Activated CD4-positive, alpha-beta T cell treated with anti-CD3 and anti-CD28 coated beads for 24 hours (primary cell): ENCODE measurements around the gene ASXL3.

Source experiments
- DNase-seq, 2 donors: peaks; one replicate each; pipeline ENCODE4 v3.0.0-alpha.2; 2020; ENCODE audit warnings: low read depth in 2 of 2

The ASXL3 gene

DNA sequence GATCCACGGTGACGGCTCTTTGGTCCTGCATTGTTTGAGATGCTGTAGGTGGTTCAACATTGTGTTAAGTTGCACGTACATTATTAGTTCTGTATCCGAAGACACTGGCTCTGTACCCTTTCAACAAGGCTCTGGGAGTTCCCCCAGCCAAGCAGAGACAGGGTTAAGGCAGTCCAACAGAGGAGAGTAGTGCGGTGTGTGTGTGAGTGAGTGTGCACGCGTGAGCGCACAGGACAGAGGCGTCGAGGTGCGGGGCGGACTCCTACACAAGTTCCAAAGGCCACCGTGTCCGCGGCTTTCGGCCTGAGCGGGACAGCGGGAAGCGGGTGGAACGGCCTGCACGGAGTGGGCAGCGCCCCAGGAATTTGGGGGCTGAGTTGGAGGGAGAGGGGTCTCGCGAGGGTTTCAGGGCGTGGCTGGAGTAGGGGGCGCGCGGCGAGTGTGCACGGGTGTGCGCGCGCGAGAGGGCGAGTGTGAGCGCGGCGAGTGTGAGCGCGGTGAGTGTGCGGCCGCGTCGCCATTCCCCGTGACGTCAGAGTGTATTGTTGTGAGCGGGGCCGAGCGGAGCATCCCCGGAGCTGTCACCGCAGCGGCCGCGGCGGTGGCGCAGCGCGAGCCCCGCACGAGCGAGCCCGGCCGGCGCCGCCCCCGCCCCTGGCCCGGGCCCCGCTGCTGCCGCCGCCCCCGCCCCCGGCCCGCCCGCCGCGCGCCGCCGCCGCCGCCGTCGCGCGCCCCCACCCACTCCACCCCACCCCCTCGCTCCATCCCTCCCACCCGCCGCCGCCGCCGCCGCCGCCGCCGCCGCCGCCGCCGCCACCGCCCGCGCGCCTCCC lies at the start of gene ASXL3:
ASXL3 (plus strand) TSS at position 535 of the 833 bp plus-strand sequence. CDS start 413 bp downstream, outside the sequence.
- DNase-seq, result no peak

GRCh38 chr18:33532978-33533377 lies 45.0 kb upstream of the ASXL3 start:
- no peak for DNase-seq

- no peak for DNase-seq
These were observed 41.1 kb upstream of the ASXL3 start for GRCh38 chr18:33536904-33537303.

DNA sequence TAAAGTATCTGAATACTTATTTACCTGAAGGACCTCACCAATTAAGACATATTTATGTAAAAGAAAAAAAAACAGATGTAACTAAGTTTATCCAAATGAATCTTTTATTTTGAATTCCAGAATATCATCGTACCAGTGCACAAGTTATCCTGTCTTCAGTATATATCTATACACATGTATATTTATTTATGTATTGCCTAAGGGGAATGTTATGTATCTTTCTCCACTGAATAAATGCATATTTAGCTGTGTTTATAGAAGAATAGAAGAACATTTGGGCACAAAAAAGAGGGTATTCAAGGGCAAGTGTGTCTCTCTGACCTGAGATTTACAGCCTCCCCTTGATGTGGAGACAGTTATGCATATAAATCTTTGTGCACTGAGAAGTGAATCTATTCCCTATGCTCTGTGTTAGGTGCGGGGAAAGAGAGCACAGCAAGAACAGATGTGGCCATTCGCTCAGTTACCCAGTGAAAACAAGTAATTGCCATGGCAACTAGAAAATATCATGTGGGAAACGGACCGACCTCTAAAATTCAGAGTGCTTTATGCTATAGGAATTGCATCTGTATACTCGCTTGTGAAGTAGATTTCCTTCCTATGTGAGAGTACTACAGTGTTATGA lies 39.5 kb upstream of the ASXL3 start:
- DNase-seq, result no peak

DNA sequence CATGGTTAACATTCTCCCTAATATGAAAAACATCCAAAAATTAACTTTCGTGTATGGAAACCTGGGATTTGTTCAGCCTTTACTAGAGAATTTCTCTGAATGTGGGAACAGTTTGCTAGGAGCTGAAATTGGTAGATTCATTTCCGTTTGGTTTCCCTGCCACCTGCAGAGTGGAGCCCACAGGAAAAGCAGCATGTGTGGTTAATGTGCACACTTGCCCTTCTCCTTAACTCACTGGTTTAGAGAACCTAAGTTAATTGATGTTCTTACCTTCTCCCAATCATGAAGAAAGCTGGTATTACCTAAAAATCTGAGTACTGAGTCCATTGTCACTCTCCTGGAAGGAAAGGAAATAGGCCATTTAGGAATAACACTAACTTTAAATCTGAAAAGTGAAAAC lies 37.6 kb upstream of the ASXL3 start:
- DNase-seq, result no peak

GRCh38 chr18:33541316-33541715 lies 36.7 kb upstream of the ASXL3 start:
- no peak for DNase-seq

DNA sequence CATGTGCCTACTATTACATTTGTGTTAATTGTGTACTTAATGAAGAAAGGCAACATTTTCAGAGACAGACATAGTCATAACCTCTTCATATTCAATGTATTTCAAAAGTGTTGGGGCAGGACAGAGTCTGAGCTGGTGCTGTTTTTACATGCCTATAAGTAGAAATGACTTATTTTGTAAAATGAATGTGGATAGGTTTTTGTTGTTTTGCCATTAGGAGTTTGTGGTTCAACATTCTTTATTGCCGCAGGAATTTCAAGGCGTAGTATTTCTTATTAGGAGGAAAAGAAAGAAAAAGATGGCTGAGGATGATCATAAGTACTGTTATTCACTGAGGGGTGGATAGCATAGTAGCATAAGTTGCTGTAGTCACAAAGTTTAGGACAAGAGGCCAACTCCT lies 21.2 kb upstream of the ASXL3 start:
- no peak for DNase-seq

DNA sequence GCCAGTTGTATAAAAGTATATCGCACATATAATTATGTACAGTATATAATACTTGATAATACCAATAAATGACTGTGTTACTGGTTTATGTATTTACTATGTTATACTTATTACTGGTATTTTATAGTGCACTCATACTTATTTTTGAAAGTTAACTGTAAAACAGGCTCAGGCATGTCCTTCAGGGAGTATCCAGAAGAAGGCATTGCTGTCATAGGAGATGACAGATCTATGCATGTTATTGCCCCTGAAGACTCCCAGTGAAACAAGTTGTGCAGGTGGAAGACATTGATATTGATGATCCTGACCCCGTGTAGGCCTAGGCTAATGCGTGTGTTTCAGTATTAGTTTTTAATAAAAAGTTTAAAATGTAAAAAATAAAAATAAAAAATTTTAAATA lies 20.3 kb upstream of the ASXL3 start:
- no peak for DNase-seq

DNA sequence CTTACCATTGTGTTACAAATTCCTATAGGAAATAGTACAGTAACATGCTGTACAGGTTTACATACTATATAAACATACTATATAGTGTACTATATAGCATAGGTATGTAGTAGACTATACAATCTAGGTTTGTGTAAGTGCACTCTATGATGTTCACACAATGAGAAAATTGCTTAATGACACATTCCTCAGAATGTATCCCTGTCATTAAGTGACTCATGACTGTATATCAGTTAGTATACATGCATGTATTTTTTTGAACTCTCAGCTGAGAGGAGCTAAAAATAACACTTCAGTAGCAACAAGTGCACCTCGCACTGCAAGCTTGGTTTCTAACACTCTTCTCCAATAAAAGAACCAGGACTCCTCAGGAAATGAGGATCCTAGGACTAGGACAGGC lies 19.5 kb upstream of the ASXL3 start:
- no peak for DNase-seq

DNA sequence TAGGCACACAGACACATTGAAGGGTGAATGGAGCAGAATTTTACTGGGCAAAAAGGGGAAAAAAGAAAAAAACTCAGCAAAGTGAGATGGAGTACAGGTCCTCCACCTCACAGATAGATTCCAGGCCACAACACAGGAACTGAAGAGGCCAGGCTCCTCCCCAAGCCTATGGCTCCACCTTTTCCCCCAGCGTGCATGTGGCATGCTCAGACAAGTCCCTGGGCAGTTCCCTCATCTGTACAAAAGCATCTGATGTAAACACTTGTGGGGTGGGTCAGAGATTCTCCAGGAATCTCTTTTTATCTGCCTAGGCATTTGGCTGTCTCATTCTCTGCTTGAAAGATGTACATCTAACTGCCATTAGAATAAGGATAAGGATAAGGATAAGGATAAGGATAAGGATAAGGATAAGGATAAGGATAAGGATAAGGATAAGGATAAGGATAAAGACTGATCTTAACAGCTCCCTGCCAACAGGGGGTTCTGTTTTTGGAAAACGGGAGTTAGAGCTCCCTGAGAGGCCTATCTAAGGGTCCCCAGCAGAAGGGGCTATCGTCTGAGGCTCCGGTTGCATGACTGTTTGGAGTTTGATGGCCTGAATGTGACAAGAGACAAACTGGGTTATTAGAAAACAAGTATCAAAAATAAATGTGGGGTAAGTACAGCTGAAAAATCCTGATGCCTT lies 17.2 kb upstream of the ASXL3 start:
- no peak for DNase-seq

DNA sequence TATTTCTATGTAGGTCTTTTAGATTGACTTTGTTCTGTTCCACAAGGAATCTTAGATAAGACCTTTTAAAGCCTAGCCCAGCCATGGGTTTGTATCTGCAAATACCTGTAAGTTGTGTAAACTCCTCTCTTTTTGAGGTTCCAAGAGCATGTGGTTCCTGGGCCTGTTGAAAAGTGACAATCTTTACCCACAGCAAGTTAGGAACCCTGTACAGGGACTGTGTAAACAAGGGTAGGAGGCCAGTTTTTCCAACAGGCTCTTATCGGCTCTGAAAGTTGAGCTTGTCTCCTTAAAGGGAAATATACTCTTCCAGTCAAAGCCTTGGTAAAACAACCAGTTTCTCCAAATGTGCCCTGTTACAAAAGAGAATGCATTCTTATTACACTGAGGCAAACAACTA lies 15.3 kb upstream of the ASXL3 start:
- no peak for DNase-seq

DNA sequence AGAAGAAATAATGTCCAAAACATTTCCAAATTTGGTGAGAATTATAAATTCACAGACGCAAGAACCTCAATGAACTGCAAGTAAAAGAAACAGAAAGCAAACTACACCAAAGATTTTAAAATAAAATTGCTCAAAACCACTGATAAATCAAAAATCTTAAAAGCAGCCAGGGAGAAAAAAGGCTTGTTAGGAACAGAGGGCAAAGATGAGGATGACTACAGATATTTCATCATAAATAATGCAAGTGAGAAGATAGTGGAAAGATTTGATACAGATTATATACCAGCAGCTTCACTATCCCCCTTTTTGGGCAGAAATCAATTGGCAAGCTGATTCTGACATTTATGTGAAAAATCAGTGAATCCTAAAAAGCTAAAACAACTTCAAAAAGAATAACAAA lies 10.3 kb upstream of the ASXL3 start:
- DNase-seq, result no peak

GRCh38 chr18:33571998-33572787 lies 5.8 kb upstream of the ASXL3 start:
- DNase-seq, result no peak

DNA sequence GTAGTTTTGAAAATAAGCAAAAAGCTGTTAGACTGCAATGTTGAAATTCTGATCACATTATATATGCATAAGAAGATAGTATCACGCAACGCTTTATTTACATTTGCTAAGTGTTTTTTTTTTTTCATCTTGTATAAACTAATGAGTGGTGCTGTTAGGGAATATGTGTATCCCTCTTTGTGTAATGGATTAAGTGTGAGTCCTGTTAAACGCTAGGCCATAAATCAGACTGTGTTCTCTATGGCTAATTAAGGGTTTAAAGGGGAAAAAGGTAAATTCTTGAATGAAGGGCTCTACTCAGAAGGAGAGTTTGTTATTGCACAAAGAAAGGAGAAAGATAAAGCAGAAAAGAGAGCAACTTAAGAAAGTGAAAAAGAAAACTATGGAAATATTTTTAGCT lies 4.8 kb upstream of the ASXL3 start:
- DNase-seq, result no peak

DNA sequence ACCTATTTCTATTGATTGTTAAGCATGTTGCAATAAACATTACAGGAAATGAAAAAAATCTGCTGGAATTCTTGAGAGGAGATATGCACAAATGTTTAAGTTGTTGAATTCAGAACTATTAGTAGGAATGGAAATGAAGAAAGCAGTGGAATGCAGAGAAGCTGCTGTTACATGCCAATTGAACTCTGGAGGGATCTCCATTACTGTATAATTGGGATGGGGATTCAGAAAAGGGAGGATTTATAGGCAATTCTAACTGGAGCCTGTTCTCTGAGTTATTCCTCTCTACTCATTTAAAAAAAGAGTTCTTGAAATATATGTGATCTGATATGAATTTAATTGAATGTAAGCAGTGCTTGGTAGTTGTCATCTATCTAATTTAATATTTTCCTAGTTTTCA lies 2.6 kb upstream of the ASXL3 start:
- DNase-seq, result no peak

DNA sequence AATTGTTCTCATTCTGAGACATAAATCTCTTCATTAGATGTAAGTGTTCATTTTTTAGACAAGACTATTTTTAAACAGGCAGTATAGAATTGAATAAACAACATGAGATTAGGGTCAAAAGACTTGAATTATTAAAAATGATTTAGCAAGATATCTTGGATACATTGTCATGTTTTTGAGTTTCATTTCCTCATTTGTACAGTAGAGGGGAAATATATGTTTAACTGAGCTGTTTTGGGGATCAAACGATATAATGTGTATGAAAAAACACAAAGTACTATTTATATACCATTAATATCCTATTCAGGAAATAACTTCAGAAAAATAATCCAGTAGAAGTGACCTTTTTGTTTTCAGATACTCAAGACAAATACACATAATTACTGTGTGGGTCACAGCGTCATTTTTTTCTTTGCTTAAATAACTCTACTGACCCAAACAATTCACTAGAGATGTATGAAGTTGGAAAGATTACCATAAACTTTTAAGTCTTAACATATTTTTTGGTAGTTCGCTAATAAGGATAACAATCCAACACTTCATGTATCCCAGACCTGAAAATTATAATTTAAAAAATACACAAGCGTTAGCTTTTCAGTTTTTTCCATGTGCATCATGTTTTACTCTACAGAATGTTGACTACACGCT lies 896 bp upstream of the ASXL3 start:
- DNase-seq, result no peak

DNA sequence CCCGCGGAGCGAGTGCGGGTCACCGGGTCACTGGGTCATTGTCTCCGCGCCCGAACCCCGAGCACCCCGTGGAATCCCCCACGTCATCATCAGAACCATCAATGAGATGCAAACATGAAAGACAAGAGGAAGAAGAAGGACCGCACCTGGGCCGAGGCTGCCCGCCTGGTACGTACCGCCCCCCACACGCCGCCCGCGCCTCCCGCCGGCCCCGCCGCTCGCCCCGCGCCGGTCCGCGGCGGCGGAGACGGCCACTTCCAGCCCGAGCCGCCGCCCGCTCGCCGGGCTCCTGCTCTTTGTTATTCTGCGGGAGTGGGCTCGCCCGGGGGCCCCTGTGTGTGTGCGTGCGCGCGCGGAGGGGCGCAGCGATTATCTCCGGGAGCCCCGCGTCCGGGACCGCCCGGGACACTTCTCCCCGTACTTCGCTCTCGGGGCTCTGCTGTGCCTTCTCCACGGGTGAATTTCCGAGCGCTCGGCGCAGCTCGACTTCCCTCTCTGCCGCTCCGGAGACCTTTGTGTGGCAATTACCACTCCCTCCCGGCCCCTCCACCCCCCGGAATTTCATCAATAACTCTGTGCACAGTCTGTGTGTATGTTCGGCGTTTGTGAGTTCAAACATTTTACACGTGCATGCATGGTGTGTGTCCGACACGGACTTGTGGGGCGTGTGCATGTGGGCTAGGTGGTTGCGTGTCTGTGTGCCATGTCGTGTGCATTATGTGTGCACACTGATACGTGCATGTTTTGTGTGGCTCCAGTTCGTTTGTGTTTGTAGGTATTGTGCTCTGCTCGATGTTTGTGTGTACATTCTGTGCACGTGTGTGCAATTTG lies 714 bp downstream of the ASXL3 start:
- DNase-seq, result no peak

DNA sequence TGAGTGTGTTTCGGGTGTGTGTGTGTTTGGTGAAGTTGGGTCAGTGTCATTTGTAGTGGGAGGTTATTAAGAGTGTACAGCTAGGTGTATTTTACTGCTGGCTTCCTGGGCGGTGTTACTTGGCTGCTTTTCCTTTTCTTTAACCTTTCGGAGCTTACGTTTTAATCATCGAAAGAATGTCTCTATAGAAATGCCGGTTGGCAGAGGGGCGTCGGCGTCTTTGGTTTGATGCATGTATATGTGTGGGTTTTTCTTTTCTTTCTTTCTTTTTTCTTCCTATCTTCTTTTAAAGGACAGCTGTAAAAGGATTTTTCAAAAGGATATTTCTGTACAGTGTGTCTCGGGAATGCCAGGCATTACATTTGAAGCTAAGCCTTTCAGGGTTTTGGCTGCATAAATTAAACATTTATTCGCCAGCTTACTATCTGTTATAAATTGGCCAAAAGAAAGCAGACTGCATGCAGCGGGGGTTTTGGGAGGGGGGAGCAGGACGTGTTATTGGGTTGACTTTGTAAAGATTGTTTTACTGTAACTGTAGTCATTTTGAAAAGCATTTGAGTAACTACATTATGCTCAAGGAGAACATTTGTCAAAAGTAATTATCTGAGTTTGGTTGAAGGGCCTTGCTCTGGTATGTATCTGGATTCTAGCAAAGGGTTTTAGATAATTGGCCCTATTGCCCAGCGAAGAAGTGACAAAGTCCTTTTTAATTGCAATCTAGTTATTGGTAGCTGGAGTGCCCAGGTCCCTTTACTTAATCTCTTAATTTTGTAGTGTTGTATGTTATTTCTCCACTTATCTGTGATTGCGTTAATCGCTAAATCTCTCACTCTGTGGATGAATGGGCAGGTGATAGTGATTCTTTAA lies 1.6 kb downstream of the ASXL3 start:
- no peak for DNase-seq

DNA sequence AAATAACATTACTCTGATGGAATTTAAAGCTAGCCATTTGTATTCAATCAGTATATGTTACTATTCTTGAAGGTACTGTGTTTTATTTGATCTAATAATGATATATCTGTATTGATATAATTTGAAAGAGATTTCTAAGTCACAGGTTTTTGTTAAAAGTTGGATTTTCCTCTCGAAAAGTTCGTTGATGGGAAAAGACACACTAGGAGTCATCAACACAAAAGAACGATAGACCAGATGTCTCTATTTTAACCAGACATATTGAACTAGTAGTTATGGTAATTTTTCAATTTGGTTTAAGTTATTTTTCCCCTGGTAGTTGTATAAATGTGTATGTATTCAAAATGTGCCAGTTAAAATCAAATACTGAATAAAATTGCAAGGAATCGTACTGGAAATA lies 2.5 kb downstream of the ASXL3 start:
- no peak for DNase-seq

GRCh38 chr18:33581856-33582255 lies 3.8 kb downstream of the ASXL3 start:
- DNase-seq, result no peak
